Measurements from ENCODE around the gene MCL1.

DNA sequence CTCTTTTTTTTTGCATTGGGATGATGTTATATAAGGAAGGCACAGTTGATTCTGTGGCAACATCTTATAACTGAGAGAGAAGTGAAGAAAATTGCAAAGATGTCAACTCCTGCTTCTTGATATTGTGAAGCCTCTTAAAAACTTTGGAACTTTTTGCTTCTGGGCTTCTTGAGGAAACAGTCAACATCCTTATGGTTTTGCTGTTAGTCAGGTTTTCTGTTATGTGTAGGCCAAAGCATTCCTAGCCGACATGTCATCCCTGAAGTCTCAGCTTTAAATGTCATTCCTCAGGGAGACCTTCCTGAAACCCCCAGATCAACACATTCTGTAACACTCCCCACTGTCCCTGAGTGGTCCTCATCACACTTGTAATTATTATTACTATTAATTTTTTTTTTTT lies 51.2 kb downstream of the MCL1 start:
- no peak for TF ChIP-seq CTCF (IDR thresholded peaks at IDR 0.05; ENCODE audit: low read depth, low read length, poor library complexity, severe bottlenecking)
- TF ChIP-seq EZH2phosphoT487 (IDR thresholded peaks at IDR 0.05; ENCODE audit: borderline replicate concordance, low read length) = no peak

Measured in DOHH2 (cell line).